Transverse colon (tissue), 4 donors: ENCODE results near the gene MTRF1L.

Experiments used
- EP300 ChIP-seq: sonication (generic); formaldehyde crosslinking; IDR thresholded peaks from one replicate; pipeline ENCODE4 v1.6.1; 2017; ENCODE audit warnings: antibody characterized with exemption, low read depth
- POLR2A ChIP-seq: fragments of 450-650 bp; IDR thresholded peaks from one replicate; pipeline ENCODE4 v1.6.1; 2016; ENCODE audit warnings: antibody characterized with exemption, mild to moderate bottlenecking, moderate library complexity
- POLR2AphosphoS5 ChIP-seq, 3 donors: sonication (generic); formaldehyde crosslinking; IDR thresholded peaks; one replicate each; pipeline ENCODE4 v1.6.1; 2016; ENCODE audit warnings: antibody characterized with exemption in 3 of 3
- TF ChIP-seq, protein P1 (sequence below), 5 experiments: fragments of 200-600 bp in 3 of 5; fragments of 450-650 bp in 2 of 5; sonication (generic) in 3 of 5; IDR thresholded peaks; 1 replicate in 2 of 5; 2 replicates in 3 of 5; pipeline ENCODE4 v1.5.1; 2016 to 2017; ENCODE audit warnings: antibody characterized with exemption in 5 of 5, inconsistent platforms in 3 of 5, mild to moderate bottlenecking in 2 of 5, moderate library complexity in 1 of 5

DNA sequence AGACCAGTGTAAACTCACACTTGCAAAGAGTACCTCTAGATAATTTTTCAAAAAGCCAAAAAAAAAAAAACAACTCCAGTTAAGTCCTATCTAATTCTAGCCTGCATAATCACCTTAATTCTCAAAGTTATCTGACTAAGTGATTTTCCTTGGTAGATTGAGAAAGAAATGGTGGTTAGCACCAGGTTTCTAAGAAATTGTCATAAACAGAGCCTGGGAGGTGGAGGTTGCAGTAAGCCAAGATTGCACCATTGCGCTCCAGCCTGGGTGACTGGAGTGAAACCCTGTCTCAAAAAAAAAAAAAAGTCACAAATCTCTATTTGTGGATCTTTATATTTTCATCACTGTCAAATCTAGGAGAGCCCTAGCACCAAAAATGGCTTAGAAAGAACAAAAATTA lies 28.6 kb downstream of the MTRF1L start:
- TF ChIP-seq, protein P1, sequence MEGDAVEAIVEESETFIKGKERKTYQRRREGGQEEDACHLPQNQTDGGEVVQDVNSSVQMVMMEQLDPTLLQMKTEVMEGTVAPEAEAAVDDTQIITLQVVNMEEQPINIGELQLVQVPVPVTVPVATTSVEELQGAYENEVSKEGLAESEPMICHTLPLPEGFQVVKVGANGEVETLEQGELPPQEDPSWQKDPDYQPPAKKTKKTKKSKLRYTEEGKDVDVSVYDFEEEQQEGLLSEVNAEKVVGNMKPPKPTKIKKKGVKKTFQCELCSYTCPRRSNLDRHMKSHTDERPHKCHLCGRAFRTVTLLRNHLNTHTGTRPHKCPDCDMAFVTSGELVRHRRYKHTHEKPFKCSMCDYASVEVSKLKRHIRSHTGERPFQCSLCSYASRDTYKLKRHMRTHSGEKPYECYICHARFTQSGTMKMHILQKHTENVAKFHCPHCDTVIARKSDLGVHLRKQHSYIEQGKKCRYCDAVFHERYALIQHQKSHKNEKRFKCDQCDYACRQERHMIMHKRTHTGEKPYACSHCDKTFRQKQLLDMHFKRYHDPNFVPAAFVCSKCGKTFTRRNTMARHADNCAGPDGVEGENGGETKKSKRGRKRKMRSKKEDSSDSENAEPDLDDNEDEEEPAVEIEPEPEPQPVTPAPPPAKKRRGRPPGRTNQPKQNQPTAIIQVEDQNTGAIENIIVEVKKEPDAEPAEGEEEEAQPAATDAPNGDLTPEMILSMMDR (IDR thresholded peaks at IDR 0.05) = no peak
- no peak for TF ChIP-seq POLR2AphosphoS5 (IDR thresholded peaks at IDR 0.05)
- no peak for TF ChIP-seq POLR2A
- no peak for TF ChIP-seq EP300
